ENCODE results near the gene ACOX1.

GRCh38 chr17:75942473-75942872, 36.5 kb downstream of the ACOX1 start:
- TF ChIP-seq CEBPB (IDR thresholded peaks at IDR 0.05; ENCODE audit: borderline replicate concordance, low read depth, low read length) = no peak
- no peak for TF ChIP-seq SMC3 (IDR thresholded peaks at IDR 0.05; ENCODE audit: low read length)
- no peak for TF ChIP-seq CTCF (CRISPR knock-in tag; IDR thresholded peaks at IDR 0.05)
- TF ChIP-seq SALL1 (CRISPR knock-in tag; IDR thresholded peaks at IDR 0.05) = no peak
- TF ChIP-seq USF2 (IDR thresholded peaks at IDR 0.05; ENCODE audit: low read depth, low read length) = no peak
- TF ChIP-seq USF2 (CRISPR knock-in tag; IDR thresholded peaks at IDR 0.05; ENCODE audit: borderline replicate concordance) = no peak
